SK-N-DZ (cell line): Measurements from ENCODE around the gene GSPT1.
"Not testable (repeated sequence)": the region's sequence is repeated elsewhere in the genome, so short reads cannot be mapped to it uniquely, and the experiment has no call there.

ENCODE experiments used
- DNase-seq: peaks from one replicate; pipeline ENCODE4 v3.0.0-alpha.2; 2015; ENCODE audit warnings: low spot score

The GSPT1 gene

DNA sequence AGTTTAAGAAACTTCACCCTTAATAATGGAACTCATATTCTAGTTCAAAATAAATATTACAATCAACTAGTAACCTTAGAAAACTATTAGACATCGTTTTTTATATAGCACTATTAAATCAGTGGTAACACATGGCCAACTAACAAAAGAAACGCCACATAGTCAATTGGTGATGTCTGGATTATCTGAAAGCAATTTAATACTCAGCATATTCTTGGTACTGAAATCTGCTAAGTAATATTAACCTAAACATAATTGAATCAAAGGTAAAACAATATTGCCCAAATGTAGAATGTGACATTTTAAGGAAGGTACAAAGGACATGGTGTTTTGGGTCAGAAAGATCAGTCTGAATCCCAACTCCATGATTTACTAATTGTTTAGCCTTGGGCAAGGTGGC, 53.3 kb downstream of the GSPT1 start:
- DNase-seq: no peak

DNA sequence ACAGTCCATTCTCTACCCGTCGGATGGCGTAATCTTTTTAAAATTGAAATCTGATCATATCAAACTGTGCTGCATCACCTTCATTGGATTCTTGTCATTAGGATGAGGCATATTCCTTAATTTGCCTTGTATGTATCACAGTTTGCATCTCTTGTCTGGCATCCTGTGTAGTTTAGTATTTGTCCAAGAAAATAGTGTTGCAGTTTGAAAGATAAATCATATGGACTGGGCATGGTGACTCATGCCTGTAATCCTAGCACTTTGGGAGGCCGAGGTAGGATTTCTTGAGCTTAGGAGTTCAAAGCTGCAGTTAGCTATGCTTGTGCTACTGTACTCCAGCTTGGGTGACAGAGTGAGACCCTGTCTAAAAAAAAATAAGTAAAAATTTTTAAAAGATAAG, 58.6 kb downstream of the GSPT1 start:
- DNase-seq: no peak

DNA sequence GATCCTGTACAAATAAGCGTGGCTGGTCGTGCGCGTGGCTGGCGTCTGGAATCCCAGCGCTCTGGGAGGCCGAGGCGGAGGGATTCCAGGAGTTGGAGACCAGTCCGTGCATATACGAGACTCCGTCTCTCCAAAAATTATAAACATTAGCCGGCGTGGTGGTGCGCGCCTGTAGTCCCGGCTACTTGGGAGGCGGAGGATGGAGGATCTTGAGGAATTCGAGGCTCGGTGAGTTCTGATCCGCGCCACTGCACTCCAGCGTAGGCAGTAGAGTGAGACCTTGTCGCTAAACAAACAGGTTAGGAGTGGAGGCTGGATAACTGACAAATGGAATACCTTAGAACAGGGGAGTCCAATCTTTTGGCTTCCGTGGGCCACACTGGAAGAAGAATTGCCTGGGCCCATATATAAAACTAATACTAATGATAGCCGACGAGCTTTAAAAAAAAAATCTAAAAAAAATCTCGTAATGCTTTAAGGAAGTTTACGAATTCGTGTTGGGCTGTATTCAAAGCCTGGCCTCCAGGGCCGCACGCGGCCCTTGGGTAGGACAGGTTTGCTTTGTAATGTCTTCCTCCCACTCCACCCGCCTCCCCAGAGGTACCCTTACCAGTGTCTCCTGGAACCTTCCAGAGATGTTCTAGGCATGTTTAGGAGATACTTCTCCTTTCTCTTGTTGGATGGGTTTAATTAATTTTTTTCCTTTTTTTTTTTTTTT, 63.5 kb downstream of the GSPT1 start:
- peak; percentile 55 for DNase-seq

DNA sequence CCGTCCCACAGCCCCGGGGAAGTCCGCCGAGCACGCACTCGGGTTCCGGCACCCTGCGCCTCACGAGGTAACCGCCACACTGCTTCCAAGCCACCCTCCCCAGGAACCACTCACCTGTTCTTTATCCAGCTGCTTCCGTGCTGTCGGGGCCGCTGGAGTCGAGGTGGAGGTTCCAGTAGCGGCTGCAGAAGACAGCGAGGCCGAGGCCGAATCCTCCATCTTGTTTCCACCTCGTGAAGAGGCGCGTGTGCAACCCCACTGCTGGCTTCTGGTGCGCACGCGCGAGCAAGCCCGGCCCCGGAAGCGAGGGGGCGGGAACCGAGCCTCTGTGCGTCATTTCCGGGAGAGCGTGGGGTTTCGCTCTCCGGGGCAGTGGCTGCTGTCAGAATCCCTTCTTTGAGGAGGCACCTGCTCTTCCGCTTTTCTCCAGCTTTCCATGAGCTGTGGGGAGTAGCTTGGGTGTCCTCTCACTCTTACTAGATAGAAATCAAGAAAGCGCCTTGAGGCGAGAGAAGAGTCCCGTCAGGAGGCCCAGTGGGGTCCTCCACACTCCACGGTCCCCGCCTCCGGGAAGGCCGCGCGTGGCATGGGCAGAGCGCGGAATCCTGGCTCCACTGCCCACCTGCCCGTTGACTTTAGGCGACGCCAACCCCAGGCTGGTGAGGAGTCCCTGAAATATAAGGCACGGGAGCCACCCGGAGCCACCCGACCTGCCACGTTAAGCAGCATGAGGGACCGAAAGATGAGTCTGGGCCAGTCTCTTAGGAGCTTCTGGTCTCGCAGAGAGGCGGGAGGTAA, 64.3 kb downstream of the GSPT1 start, which contains the start of gene RSL1D1:
RSL1D1 (minus strand) TSS at position 249 of the 798 bp plus-strand sequence; CDS start at position 219, 30 bp downstream.
- peak; percentile 93 for DNase-seq

DNA sequence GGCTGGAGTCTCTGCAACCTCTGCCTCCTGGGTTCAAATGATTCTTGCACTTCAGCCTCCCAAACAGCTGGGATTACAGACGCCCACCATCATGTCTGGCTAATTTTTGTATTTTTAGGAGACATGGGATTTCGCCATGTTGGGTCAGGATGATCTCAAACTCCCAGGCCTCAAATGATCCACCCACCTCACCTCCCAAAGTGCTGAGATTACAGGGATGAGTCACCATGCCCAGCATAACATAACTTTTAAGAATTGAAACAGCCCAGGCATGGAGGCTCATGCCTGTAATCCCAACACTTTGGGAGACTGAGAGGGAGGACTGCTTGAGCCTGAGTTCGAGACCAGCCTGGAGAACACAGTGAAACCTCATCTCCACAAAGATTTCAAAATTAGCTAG, 66.9 kb downstream of the GSPT1 start:
- DNase-seq: no peak

DNA sequence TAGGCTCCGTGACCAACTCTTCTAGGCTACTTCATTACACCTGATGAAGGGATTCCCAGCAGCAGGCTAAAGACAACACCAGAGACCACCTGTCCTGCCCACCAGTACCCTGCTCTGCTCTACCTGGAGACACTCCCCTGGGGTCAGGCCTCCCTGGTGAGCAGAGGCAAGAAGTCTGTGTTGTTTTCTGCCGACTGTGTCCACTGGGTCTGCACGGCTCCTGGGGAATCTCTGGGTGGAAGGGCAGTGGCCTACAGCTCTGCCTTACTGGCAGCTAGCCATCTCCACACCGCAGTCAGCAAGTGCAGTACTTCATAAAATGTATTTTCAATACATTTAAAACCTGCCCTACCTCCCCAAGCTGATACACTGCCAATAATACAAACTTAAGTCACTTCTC, 71.3 kb downstream of the GSPT1 start:
- no peak for DNase-seq

DNA sequence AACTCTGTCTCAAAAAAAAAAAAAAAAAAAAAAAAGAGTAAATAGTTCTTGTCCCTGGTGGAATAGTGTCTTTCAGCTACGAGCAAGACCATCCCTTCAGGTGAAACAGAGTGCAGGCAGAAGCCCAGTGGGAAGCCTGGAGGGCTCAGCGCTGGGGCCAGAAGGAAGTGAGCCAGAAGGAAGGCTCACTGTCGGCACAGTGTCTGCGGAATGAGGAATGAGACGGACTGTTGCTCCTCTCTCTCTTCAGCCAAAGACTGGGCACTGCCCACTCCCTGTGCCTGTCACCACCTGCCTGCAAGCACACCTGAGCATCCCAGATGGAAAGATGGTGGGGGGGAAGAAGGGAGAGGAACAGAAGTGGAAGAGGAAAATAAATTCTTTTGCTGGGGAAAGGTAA, 71.9 kb downstream of the GSPT1 start:
- DNase-seq: no peak

DNA sequence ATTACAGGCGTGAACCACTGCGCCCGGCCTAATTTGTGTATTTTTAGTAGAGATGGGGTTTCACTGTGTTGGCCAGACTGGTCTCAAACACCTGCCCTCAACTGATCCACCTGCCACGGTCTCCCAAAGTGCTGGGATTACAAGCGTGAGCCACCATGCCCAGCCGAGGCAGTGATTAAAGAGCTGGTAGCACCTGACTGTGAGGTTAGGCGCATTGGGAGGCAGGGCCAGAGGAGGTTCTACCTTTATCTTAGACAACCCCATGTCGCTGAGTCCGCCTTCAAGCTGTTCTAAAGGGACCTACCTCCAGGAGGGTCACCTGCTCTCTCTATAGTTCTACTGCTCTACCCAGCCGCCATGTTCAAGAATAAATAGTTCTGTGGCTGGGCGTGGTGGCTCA, 72.5 kb downstream of the GSPT1 start:
- no peak for DNase-seq

DNA sequence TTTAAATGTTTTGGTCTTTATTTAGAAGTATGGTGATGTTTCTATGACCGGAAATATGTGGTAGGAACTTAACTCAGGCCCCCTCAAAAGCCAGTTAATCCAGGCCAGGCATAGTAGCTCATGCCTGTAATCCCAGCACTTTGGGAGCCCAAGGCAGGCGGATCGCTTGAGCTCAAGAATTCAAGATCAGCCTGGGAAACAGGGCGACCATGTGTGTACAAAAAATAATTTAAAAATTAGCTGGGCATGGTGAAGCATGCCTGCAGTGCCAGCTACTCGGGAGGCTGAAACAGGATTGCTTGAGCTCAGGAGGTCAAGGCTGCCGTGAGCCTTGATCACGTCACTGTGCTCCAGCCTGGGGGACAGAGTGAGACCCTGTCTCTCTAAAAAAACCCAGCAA, 74.7 kb downstream of the GSPT1 start:
- DNase-seq: no peak

DNA sequence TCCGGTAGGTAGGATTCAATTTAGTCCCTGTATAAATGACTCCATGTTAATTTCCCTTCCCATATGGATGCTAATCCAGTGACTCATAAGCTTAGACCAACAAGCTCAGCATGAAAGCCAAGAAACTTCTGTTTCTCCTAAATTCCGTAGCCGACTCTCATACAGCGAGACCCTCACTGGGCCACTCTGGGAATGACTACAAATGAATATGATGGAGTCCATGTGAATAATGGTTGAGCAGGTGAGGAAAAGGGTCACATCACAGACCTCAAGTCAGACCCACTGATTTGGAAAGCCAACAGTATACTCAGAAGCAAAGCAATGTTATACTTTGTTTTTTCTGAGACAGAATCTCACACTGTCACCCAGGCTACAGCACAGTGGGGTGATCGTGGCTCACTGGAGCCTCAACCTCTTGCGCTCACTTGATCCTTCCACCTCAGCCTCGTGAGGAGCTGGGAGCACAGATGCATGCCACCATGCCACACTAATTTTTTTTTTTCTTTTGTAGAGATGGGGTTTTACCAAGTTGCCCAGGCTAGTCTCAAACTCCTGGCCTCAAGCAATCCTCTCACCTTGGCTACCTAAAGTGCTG, 79.0 kb downstream of the GSPT1 start:
- DNase-seq: no peak

DNA sequence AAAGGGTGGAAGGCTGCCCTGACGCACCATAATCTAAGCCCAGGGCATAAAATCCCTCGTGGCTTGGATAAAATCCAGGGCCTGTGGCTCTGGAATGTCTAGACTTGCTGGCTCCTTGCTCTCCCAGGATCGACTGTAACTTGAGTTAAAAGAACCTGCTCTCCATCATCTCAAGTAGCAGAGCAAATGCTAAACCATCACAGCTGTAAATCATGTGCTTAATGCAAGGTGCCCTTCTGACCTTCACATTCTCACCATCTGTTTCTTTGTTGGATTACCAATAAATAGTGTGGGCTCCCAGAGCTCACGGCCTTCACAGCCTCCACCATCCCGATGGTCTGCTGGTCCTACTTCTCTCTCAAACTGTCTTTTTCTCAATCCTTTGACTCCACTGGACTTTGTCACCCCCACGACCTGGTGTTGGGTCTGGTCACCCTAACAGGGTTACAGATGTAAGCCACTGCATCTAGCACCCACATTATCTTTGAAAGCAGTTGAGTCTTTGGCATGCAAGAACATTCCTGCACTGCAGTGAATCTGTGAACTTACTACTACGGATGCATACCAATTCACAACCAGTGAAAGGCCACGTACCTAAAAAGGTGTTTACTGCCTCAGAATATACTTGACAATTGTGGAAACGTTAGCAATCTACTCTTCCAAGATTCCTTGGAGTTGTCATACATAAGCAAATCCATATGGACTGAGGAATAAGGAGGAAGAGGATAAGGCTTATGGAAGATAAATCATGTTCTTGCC, 79.7 kb downstream of the GSPT1 start:
- DNase-seq: peak; percentile 72

DNA sequence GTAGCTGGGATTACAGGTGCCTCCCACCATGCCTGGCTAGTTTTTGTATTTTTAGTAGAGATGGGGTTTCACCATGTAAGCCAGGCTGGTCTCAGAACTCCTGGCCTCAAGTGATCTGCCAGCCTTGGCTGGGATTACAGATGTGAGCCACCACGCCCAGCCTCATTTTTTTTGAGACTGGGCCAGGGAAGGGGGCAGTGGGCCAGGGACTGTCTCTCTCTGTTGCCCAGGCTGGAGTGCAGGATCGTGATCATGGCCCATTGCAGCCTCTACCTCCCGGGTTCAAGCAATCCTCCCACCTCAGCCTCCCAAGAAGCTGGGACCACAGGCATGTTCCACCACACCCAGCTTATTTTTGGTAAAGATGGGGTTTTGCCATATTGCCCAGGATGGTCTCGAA, 80.4 kb downstream of the GSPT1 start:
- no peak for DNase-seq

DNA sequence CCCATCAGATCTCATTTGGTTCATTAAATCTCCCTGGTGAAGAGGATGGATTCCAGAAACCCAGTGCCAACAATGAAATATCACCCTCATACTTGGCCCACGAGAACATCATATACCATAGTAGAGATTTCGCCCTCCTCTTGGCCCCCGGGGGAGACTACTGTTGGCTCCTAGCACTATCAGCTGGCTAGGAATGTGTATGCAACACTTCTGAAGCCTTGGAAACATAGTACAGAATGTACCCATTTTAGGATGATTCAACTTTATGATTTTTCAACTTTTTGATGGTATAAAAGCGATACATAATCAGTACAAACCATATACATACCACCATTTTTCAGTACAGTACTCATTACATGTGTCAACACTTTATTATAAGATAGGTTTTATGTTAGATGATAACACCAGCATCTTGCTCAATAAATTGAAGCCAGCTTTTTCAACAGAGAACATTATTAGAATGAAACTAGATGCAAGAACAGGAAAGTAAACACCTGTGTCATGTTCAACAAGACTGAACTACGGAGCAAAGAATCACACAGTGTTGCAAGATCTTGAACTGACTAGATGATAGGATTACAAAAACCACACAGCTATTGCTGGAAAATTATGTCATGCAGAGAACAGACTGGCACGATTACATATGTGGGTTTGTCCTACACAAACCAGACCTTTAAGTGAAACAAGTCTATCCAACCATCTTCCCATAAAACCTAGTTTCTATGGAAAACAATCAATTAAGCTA, 81.6 kb downstream of the GSPT1 start:
- no peak for DNase-seq

DNA sequence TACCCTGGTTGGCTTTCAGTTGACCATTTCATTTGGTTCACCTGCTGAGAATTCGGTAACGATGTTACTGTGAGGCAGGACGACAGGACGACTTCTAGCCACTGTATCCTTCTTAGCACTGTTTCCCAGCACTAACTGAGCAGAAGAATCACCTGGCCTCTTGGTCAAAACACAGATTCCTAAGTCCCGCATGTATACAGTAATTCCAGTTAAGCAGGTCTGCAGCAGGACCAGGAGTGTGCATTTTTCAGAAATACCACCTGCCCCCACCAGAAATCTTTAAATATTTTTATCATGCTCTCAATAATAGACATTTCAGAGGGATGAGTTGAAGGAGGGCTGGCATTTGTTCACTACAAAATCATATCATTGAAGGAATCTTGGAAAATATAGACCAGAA, 87.1 kb downstream of the GSPT1 start:
- no peak for DNase-seq

DNA sequence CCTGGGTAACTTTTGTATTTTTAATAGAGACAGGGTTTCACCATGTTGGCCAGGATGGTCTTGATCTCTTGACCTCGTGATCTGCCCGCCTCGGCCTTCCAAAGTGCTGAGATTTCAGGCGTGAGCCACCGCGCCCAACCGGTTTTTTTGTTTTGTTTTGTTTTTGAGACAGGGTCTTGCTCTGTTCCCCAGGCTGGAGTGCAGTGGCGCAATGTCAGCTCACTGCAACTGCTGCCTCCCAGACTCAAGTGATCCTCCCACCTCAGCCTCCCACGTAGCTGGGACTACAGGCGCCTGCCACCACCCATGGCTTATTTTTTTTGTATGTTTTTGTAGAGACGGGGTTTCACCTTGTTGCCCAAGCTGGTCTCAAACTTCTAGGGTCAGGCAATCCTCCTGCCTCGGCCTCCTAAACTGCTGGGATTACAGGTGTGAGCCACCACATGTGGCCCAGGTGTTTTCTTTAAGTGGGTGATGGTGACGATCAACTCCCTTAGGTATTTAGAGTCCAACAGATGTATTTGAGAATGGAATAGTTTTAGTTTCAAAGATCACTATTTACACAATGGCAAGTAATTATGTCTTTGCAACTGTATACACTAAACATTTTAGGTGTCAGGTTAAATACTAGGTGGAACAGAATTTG, 90.1 kb downstream of the GSPT1 start:
- DNase-seq: not testable (repeated sequence)

DNA sequence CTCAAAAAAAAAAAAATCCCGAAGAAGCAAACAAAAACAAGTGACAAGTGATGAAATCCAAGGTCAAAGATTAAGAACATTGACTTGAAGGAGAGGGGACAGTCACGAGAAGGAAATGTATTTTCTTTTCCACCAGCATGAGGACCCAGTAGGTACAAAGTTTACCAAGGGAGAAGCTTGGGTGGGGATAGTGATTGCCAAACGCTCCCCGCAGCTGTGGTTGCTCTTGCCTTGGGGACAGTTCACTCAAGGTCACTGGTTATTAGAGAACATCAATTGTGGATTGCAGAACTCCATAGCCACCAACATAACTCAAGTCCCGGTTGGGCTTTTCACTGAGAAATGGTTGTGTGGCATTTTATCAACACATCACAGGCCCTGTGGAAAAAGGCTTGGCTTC, 91.4 kb downstream of the GSPT1 start:
- no peak for DNase-seq

DNA sequence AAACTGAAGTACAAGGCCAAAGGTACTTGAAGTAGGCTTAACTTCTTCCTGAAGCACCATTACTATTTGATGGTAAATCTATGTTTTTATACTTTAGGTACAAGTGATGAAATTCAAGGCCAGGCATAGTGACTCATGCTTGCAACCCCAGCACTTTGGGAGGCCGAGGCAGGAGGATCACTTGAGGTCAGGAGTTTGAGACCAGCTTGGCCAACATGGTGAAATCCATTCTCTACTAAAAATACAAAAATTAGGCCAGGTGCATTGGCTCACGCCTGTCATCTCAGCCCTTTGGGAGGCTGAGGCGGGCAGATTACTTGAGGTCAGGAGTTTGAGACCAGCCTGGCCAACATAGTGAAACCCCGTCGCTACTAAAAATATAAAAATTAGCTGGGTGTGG, 92.1 kb downstream of the GSPT1 start:
- not testable (repeated sequence) for DNase-seq

DNA sequence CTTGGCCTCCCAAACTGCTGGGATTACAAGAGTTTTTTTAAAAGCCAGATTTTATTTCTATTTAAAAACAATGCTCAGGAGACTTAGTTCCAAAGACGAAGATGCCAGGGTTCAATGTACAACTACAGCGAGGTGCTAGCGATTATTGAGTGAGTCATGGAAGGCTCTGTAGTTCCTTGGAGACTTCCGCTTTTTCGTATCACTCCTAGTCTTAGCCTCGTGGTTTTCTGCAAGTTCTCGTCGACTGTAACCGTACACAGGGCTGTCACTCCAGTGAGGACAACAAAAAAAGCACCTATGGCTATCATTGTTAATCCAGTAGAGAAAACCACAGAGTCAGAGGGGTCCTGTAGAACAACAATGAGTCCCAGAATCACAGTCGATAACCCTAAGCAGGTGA, 96.0 kb downstream of the GSPT1 start:
- no peak for DNase-seq

DNA sequence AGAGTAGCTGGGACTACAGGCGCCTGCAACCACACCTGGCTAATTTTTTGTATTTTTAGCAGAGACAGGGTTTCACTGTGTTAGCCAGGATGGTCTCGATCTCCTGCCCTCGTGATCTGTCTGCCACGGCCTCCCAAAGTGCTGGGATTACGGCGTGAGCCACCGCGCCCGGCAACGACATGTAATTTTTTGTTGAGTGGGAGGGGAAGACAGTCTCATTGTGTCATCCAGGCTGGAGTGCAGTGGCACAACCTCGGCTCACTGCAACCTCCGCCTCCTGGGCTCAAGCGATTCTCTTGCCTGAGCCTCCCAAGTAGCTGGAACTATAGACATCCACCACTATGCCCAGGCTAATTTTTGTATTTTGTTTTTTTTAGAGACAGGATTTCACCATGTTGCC, 96.8 kb downstream of the GSPT1 start:
- not testable (repeated sequence) for DNase-seq
